HepG2 (cell line): ENCODE measurements around the gene HSPB7. TPM values are rescaled to one million over a fixed set of nuclear protein-coding genes. Genes with fewer than 3 reads are reported as not detected.
A peak's percentile ranks its signal among the peaks of the same experiment; 100 is the strongest.

ENCODE experiments used
- BHLHE40 ChIP-seq: IDR thresholded peaks from 2 replicates; pipeline ENCODE4 v1.6.1; 2011; ENCODE audit warnings: low read length, improper control_type of control experiment
- DR1 ChIP-seq: sonication (generic); formaldehyde crosslinking; IDR thresholded peaks from 2 replicates; pipeline ENCODE4 v1.8.0; 2021; ENCODE audit warnings: mild to moderate bottlenecking, missing genetic modification reagents, inconsistent platforms
- HNF4A ChIP-seq: sonication (generic); formaldehyde crosslinking; IDR thresholded peaks from 2 replicates; pipeline ENCODE4 v1.4.0; 2020; ENCODE audit warnings: missing genetic modification reagents
- HNRNPK ChIP-seq: fragments of 200-400 bp; formaldehyde crosslinking; IDR thresholded peaks from 2 replicates; pipeline ENCODE4 v1.6.1; 2018; ENCODE audit warnings: low read length, low read depth, moderate library complexity, mild to moderate bottlenecking; ENCODE audit not compliant: poor library complexity, severe bottlenecking
- KDM2A ChIP-seq: sonication (generic); formaldehyde crosslinking; IDR thresholded peaks from 2 replicates; pipeline ENCODE4 v1.4.0; 2020; ENCODE audit warnings: low read depth, missing genetic modification reagents, borderline replicate concordance
- KLF9 ChIP-seq: IDR thresholded peaks from 2 replicates; pipeline ENCODE4 v1.6.1; 2016; ENCODE audit warnings: low read depth
- MATR3 ChIP-seq: sonication (generic); formaldehyde crosslinking; IDR thresholded peaks from 2 replicates; pipeline ENCODE4 v1.4.0; 2020; ENCODE audit warnings: missing genetic modification reagents
- MIXL1 ChIP-seq: IDR thresholded peaks from 2 replicates; pipeline ENCODE4 v1.6.1; 2016
- MXD3 ChIP-seq: IDR thresholded peaks from 2 replicates; pipeline ENCODE4 v1.6.1; 2016; ENCODE audit warnings: mild to moderate bottlenecking, missing biosample characterization, missing genetic modification reagents
- NR2C2 ChIP-seq: sonication (generic); formaldehyde crosslinking; IDR thresholded peaks from 2 replicates; pipeline ENCODE4 v1.4.0; 2020; ENCODE audit warnings: missing genetic modification reagents, mild to moderate bottlenecking, moderate library complexity, borderline replicate concordance
- TAF15 ChIP-seq: fragments of 200-400 bp; formaldehyde crosslinking; IDR thresholded peaks from one replicate; pipeline ENCODE4 v1.6.1; 2018; ENCODE audit warnings: mild to moderate bottlenecking, low read depth, low read length; ENCODE audit not compliant: poor library complexity, severe bottlenecking
- THRA ChIP-seq: sonication (generic); formaldehyde crosslinking; IDR thresholded peaks from 2 replicates; pipeline ENCODE4 v1.4.0; 2020; ENCODE audit warnings: missing genetic modification reagents, borderline replicate concordance
- XRCC5 ChIP-seq: fragments of 200-400 bp; formaldehyde crosslinking; optimal IDR thresholded peaks from 2 replicates; pipeline ENCODE3; 2017; ENCODE audit warnings: mild to moderate bottlenecking, low read length
- ZBTB49 ChIP-seq: sonication (generic); formaldehyde crosslinking; IDR thresholded peaks from 2 replicates; pipeline ENCODE4 v1.4.0; 2020; ENCODE audit warnings: missing genetic modification reagents, borderline replicate concordance
- ZKSCAN1 ChIP-seq: fragments of 150-350 bp; IDR thresholded peaks from 2 replicates; pipeline ENCODE4 v1.6.1; 2014; ENCODE audit warnings: low read length
- ZNF264 ChIP-seq: sonication (generic); formaldehyde crosslinking; IDR thresholded peaks from 2 replicates; pipeline ENCODE4 v1.4.0; 2020; ENCODE audit warnings: missing genetic modification reagents
- ZNF562 ChIP-seq: sonication (generic); formaldehyde crosslinking; IDR thresholded peaks from 2 replicates; pipeline ENCODE4 v1.8.0; 2022; ENCODE audit warnings: missing genetic modification reagents, borderline replicate concordance
- polyA plus RNA-seq, 8 experiments: library from polyadenylated mRNA; depleted of rRNA in 3 of 8; stranded (reverse) in 7 of 8; unstranded in 1 of 8; fragments of >200 nt; fragmentation: Illumina TruSeq in 4 of 8; extraction: Trizol in 4 of 8; gene quantifications; 2 replicates each; pipeline versions ENCODE4 v1.2.1 to v1.2.3, GENCODE V29; 2011 to 2016; ENCODE audit warnings: low read depth in 4 of 8, missing spikeins in 1 of 8, mixed read lengths in 1 of 8; ENCODE audit not compliant: insufficient read depth in 1 of 8
- total RNA-seq, 5 experiments: library from RNA; depleted of rRNA; stranded (reverse); fragments of >200 nt; fragmentation: Illumina TruSeq; extraction: Trizol; gene quantifications; 2 replicates each; pipeline ENCODE4 v1.2.3, GENCODE V29; 2016; ENCODE audit warnings: low read depth in 1 of 5
- TF ChIP-seq, protein P1 (sequence below): sonication (generic); formaldehyde crosslinking; IDR thresholded peaks from 2 replicates; pipeline ENCODE4 v1.5.0; 2020; ENCODE audit warnings: missing genetic modification reagents
- TF ChIP-seq, protein P2 (sequence below): sonication (generic); formaldehyde crosslinking; IDR thresholded peaks from 2 replicates; pipeline ENCODE4 v1.9.0; 2021; ENCODE audit warnings: missing genetic modification reagents, mild to moderate bottlenecking, borderline replicate concordance
- TF ChIP-seq, protein P3 (sequence below): sonication (generic); formaldehyde crosslinking; IDR thresholded peaks from 2 replicates; pipeline ENCODE4 v1.5.1; 2020; ENCODE audit warnings: mild to moderate bottlenecking, moderate library complexity, missing genetic modification reagents

HSPB7 gene
- total and polyA plus RNA-seq, 2 of the 13 experiments (the other 11 are each of a cell fraction or from before 2014, with no cell fraction given) = 0.20 TPM; not detected in 1

- TF ChIP-seq, protein P1, sequence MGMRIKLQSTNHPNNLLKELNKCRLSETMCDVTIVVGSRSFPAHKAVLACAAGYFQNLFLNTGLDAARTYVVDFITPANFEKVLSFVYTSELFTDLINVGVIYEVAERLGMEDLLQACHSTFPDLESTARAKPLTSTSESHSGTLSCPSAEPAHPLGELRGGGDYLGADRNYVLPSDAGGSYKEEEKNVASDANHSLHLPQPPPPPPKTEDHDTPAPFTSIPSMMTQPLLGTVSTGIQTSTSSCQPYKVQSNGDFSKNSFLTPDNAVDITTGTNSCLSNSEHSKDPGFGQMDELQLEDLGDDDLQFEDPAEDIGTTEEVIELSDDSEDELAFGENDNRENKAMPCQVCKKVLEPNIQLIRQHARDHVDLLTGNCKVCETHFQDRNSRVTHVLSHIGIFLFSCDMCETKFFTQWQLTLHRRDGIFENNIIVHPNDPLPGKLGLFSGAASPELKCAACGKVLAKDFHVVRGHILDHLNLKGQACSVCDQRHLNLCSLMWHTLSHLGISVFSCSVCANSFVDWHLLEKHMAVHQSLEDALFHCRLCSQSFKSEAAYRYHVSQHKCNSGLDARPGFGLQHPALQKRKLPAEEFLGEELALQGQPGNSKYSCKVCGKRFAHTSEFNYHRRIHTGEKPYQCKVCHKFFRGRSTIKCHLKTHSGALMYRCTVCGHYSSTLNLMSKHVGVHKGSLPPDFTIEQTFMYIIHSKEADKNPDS = no peak
- TF ChIP-seq MATR3 (CRISPR knock-in tag) (no peak), MIXL1 (CRISPR knock-in tag) (0 out of 2 replicates have a peak, but pooled peaks have one; percentile 25), ZKSCAN1 (no peak), ZNF562 (no peak), ZBTB49 (peak; percentile 55; the same call in 1 of the 2 replicates), HNRNPK (no peak), MXD3 (CRISPR knock-in tag) (0 out of 2 replicates have a peak, but pooled peaks have one; percentile 38), KLF9 (CRISPR knock-in tag) (no peak), TAF15 (no peak), THRA (CRISPR knock-in tag) (0 out of 2 replicates have a peak, but pooled peaks have one; percentile 38), NR2C2 (CRISPR knock-in tag) (no peak), DR1 (CRISPR knock-in tag) (no peak), XRCC5 (no peak), ZNF264 (CRISPR knock-in tag) (no peak), BHLHE40 (no peak), KDM2A (CRISPR knock-in tag) (peak; percentile 57; the same call in 1 of the 2 replicates), HNF4A (CRISPR knock-in tag) (no peak)
- TF ChIP-seq, protein P2, sequence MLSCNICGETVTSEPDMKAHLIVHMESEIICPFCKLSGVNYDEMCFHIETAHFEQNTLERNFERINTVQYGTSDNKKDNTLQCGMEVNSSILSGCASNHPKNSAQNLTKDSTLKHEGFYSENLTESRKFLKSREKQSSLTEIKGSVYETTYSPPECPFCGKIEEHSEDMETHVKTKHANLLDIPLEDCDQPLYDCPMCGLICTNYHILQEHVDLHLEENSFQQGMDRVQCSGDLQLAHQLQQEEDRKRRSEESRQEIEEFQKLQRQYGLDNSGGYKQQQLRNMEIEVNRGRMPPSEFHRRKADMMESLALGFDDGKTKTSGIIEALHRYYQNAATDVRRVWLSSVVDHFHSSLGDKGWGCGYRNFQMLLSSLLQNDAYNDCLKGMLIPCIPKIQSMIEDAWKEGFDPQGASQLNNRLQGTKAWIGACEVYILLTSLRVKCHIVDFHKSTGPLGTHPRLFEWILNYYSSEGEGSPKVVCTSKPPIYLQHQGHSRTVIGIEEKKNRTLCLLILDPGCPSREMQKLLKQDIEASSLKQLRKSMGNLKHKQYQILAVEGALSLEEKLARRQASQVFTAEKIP (CRISPR knock-in tag) = no peak
- TF ChIP-seq, protein P3, sequence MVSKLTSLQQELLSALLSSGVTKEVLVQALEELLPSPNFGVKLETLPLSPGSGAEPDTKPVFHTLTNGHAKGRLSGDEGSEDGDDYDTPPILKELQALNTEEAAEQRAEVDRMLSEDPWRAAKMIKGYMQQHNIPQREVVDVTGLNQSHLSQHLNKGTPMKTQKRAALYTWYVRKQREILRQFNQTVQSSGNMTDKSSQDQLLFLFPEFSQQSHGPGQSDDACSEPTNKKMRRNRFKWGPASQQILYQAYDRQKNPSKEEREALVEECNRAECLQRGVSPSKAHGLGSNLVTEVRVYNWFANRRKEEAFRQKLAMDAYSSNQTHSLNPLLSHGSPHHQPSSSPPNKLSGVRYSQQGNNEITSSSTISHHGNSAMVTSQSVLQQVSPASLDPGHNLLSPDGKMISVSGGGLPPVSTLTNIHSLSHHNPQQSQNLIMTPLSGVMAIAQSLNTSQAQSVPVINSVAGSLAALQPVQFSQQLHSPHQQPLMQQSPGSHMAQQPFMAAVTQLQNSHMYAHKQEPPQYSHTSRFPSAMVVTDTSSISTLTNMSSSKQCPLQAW (CRISPR knock-in tag) = no peak
Observed at GRCh38 chr1:16009030-16009460, 8.8 kb downstream of the HSPB7 start (continued).
